Posterior cingulate gyrus (tissue), 11 donors: Measurements from ENCODE around the gene CRB2.

Source experiments
- DNase-seq, 10 donors: peaks; one replicate each; pipeline versions ENCODE4 v3.0.0 to v3.0.0-alpha.2; 2020 to 2021; ENCODE audit warnings: mixed read lengths in 3 of 10
- intact Hi-C: fragments of 100-400 bp; cut with DNase I; formaldehyde crosslinking; loops from one replicate; pipeline ENCODE4 v1.15.1; 2023

Gene CRB2

DNA sequence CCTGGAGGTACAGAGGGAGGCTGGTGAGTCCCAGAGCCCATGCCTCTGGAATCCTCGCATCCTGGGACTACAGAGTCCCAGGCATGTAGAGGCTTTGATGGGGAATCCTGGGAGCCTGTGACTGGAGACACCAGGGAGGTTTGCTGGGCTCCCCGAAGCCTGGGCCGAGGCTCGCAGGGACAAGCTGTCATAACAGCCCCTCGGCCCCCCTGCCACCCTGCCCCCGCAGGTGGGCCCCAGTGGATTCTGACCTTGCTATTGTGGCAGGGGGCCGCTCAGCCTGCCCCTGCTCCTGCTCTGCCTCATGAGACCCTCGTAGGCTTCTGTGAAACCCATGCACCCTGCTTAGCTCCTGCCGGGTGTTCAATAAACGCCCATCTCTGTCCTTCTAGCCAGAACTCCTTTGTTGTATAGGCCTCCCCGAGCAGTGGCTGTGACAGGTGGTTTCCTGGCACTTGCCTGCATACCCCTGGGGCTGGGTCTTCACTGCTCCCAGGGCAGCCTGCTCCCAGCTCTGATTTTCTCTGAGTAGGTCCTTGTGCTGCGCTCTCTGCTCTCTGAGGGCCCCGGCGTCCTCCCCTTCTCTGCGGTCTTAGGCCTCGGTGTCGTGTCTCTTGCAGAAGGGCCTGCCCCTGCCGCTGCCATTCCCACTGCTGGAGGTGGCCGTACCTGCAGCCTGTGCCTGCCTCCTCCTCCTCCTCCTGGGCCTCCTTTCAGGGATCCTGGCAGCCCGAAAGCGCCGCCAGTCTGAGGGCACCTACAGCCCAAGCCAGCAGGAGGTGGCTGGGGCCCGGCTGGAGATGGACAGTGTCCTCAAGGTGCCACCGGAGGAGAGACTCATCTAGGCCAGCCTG lies 20.4 kb downstream of the CRB2 start:
- DNase-seq, result peak in 1 of 10 donors; percentile 84
- intact Hi-C loops, result no loop called here

DNA sequence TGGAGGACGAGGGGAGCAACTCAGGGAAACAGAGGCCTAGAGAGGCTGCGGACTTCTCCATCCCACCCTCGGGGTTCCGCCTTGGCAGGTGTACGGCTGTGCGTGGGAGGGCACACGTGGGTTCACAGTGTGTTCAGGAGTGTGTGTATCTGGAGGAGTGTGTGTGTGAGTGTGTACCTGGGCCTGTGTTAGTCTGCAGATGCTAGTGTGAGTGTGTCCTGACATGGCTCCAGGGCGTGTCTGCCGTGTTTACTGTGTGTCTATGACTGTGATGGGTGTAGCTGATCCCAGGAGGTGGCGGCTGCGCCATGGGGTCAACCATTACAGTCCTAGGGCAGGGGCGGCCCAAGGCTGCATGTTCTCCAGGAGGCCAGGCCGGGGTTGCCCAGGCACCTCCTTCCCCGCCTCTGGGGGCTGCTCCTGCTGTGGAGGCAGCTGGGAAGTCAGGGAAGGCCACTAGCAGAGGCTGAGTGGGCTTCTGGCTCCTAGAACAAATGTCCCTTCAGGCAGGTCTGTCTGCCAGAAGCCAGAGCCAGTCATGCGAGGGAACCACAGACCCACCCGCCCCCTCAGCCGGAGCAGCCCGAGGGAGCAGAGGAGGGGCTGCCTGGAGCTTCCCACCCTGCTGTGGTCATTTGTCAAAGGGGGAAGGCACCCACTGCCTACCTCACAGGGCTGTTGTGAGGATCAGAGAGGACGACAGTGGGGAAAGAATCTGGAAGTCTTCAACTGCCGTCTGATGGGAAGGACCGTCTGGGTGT lies 21.4 kb downstream of the CRB2 start:
- intact Hi-C loops, result no loop called here
- DNase-seq, result peak in 1 of 10 donors; percentile 83

DNA sequence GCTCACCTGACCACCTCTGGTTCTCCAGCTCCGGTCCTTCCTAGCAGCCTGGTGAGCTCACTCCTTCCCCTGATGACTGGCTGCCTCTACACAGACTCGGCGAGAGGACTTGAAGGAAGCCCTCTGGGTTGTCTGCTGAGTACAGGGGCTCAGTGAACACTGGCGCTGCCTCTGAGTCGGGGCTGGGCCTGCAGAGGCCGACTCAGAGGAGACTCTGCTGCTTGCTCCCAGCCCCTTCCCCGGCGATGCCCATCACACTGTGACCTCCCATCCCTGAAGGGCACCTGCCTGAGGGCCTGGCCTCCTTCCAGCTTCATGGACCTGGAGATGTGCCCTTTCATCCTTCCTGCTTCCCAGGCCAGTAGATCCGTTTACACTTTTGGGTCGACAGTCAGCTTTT lies 22.0 kb downstream of the CRB2 start:
- DNase-seq, result no peak
- intact Hi-C loops, result no loop called here

DNA sequence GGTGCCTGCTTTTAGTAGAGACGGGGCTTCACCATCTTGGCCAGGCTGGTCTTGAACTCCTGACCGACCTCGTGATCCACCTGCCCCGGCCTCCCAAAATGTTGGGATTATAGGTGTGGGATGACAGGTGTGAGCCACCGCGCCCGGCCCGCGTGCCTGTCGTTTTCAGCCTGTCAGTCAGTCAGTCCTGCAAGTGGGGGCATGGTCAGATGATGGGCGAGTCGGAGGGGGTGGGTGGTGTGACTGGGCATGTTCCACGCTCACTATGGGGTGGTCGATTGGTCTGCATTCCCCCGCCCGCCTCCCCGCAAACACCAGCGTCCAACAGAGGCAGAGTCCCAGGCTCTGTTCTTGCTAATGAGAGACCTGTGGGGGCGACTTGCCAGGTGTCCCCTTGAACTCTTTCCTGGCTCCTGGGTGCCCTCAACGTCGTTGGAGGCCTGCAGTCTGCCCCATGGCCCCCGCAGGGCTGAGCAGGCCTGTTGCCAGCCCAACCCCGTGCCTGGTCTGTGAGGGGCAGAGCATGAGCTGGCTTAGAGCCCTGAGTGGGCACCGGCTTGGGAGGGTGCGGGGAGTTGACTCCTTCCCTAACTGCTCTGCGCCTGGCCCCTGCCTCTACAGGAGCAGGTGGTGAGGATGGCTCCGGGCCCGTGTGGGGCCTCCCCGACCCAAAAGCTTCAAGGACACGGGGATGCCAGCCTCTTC lies 23.1 kb downstream of the CRB2 start:
- DNase-seq, result no peak
- intact Hi-C loops, result no loop called here

GRCh38 chr9:123380852-123381705 lies 25.1 kb downstream of the CRB2 start:
- intact Hi-C loops, result no loop called here
- DNase-seq, result no peak

DNA sequence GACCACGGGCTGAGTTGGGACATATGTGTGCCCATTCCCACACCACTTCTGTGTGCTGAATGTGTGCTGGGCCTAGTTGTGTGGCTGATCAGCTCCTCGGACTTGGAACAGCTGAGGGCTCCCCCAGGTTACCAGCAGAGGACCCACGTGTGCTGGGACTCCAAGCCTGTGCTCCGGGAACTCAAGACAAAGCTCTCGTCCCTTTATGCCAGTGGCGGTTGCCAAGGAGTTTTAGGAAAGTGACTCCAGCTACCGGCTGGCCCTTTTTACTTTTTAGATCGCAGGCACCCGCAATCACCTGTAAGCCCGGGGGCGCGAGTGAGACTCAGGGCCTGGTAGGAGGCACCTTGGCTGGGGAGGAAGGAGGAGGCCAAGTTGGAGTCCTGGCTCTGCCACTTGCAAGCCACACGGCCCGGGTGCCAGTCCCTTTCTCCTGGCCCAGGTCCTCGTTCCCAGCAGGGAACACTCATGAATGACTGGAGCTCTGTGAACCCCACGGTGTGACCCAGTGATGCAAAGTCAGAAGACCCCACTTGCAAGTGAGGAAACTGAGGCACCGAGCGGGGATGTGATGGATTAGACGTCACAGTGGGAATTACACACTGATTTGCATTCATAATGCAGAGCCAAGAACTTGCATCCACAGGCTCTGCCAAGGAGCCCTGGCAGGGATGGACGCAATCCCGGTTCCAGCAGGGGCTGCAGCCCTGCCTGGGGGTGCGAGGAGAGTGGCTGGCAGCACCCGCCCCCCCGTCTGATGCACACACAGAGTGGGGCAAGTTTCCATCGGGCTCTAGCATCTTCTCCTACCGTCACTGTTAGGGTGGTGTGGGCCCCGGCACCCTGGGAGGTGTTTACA lies 26.9 kb downstream of the CRB2 start:
- intact Hi-C loops, result no loop called here
- DNase-seq, result peak in 1 of 10 donors; percentile 89

GRCh38 chr9:123383512-123384170 lies 27.6 kb downstream of the CRB2 start:
- peak in 1 of 10 donors; percentile 85 for DNase-seq
- intact Hi-C loops, result no loop called here

- intact Hi-C loops, result no loop called here
- no peak for DNase-seq
Observed at GRCh38 chr9:123387686-123388085, 31.7 kb downstream of the CRB2 start.

DNA sequence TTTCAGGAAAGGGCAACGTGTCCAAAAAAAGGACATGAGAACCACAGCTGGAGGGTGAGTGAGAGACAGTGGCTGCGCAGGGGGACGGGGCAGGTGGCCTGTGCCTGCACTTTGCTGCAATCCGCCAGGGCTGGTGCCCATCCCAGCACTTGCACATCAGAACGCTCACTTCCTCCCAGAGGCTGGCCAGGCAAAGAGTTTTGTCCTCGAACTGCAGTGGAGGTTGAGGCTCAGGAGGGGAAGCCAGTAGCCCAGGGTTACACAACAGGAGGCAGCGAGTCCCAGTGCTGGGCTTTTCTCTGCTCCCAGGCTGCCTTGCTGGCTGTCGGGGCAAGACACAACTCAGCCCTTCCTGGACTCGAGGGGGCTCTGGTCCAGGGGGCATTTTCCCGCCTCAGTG lies 33.1 kb downstream of the CRB2 start:
- no peak for DNase-seq
- intact Hi-C loops, result no loop called here

GRCh38 chr9:123389698-123390097 lies 33.7 kb downstream of the CRB2 start:
- DNase-seq, result no peak
- intact Hi-C loops, result no loop called here

DNA sequence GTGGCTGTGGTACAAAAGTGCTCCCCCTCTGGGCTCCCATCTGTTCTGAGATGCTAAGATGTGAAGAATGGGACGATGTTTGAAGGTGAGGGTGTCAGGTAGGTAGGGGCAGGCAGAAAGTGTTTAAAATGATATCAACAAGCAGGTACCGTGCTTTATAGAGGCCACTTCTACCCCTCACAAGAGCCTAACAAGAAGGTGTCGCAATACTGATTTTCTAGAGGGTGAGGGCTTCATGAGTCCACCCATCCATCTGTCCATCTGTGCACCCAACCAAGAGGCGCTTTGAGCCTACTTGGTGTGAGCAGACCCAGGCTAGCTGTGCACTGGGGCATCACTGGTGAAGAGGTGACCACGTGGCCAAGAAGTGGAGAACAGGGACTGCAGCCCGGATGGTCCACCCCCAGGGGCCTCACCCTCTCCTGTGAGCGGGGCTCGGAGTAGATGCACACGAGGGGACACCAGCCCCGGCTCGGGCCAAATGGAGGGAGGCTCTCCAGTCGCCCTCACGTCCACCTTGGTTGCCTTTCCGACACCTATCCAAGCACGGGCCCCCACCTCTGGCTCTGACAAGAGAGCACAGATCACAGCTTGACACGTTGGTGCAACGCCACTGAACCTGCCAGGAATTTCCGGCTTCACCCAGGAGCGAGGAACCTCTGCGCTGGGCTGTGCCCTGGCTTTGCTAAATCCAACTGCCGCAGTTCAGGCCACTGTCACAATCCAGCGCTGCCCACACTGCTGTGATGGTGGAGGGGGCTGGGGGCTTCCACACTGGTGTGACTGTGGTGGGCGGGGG lies 34.5 kb downstream of the CRB2 start:
- intact Hi-C loops, result no loop called here
- DNase-seq, result no peak

- intact Hi-C loops, result no loop called here
Observed at GRCh38 chr9:123391233-123391632, 35.2 kb downstream of the CRB2 start.

GRCh38 chr9:123391946-123392345 lies 35.9 kb downstream of the CRB2 start:
- intact Hi-C loops, result no loop called here
- peak in 1 of 10 donors; percentile 44 for DNase-seq

More at GRCh38 chr9:123391233-123391632, 35.2 kb downstream of the CRB2 start:
- DNase-seq, result no peak

GRCh38 chr9:123392802-123393201 lies 36.8 kb downstream of the CRB2 start:
- intact Hi-C loops, result no loop called here
- DNase-seq, result no peak

DNA sequence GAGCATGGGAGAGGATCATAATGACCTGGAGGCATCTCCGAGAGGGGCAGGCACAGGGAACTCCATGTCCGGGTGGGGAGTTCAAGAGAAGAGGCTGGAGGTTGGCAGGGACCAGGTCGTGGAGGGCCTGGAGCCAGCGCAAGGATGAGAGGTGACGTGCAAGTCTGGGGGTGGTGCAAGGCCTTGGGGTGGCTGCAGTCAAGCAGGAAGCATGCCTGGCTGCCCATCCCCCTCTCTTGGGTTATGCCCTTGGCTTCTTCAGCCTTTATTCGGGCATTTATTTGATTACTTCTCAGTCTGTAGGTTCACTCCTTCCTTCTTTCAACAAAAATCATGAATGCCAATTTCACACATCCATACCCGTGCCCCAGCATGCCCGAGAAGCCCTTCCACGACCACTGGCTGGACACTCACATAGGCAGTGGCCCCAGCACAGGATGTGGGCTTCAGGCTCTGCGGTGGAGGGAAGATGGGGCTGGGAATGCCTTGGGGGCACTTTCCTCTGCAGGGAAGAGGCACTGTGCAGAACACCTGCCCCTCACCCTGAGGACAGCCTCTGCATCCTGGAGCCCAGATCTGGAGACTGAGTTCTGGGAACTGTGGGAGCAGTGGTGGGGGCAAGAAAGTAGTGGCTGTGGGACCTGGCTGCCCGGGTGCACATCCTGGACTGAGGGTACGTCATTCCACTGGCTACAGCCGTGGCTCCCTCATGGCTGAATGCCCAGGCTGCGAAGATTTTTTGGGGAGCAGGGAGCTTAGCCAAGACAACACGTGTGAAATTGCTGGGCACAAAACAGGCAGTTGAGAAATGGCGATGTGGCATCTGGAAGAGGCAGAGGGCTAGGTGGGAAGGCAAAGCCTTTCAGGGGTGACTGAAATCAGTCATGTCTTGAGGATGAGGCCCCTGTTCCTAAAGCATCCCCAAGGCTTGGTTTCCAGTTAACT lies 38.6 kb downstream of the CRB2 start:
- intact Hi-C loops, result no loop called here
- DNase-seq, result peak in 2 of 10 donors; percentile 20 to 85

DNA sequence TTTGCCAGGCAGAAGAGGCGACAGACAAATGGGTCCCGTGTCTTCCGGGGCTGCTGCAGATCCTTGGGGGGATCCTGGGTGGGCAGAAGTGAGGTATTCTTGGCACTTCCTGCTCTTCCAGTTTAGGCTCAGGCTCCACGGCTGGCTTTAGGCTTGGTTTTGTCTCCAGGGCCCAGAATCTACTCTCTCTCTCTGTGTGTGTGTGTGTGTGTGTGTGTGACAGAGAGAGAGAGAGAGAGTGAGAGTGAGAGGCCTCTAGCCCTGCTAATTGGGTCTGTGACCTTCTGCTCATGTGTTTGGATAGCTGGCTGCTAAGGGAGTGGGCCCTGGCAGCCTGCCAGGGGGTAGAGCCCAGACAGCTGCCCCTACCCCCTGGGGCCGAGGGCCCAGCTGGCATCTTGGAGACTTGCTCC lies 39.3 kb downstream of the CRB2 start:
- intact Hi-C loops, result no loop called here
- no peak for DNase-seq
